ENCODE data around the gene GATA2. TPM values are rescaled to one million over a fixed set of nuclear protein-coding genes. Genes with fewer than 3 reads are reported as not detected.

GATA2 gene
- total RNA-seq, 1 experiment from 2014 or later, result 18.6 TPM

DNA sequence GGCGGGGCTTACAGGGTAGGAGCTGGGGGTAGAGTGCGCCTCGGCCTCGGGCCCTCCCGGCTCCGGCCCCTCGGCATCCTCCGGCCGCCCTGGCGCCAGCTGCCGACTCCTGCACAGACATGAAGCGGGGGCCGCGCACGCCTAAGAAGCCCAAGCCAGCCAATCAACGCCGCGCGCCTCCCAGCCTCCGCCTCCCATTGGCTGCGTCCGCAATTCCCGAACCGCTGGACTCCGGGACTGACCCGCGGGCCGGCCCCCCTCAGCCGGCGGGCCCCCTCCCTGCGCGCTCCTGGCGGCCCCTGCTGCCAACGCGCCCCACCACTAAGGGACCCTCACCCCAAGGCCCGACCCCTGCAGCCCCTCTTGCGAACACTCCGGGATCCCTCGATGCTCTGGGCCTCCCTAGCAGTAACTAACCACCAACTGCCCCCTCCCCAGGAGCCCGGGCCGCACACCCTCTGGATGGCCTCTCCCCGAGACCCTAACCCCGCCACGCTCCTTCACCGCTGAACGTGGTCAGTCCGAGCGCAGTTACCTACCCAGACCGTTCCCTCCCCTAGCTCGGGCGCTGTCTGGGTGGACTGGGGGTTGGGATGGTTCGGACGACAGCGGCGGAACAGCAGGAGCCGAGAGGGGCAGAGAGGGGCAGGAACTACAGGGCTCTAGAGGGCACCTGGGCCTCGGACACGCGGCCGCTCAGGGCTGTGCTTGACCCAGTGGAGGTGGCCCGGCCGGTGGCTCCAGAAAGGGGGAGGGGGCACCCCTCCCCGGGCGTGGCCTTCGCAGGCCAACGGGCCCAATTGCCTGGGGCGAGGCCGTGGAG lies 5.0 kb downstream of the GATA2 start:
- H3K9me3 ChIP-seq (ENCODE audit: control insufficient read depth in 1 of 2, insufficient read depth in 1 of 2, low read depth in 1 of 2, low read length in 2 of 2), result no peaks in the 10 kb centered on the region
- H2AFZ ChIP-seq (ENCODE audit: low read depth, low read length, poor library complexity, severe bottlenecking), result peak overlapping the region; percentile 80
- ChIA-PET CTCF (interaction anchor here (1.3 kb wide), 1 partner anchor 15 kb away, joined by 3 read pairs; no protein-coding TSS in a partner anchor), RAD21 (ENCODE audit: low non-redundant PET in 1 of 2, low total read pairs in 2 of 2, uncharacterized antibody in 2 of 2, unreplicated experiment in 2 of 2) (no interaction called here), POLR2A (no interaction called here)
- H3K79me2 ChIP-seq (ENCODE audit: insufficient read depth, low read length), result peaks cover 40% of the 10 kb centered on the region; the same call in 1 of the 2 replicates
- peak overlapping the region; percentile 82 for H3K9ac ChIP-seq (ENCODE audit: low read length)
- intact Hi-C loops (cut with micrococcal nuclease), result loop anchor here (5.0 kb wide), 1 partner anchor 71 kb away; no protein-coding TSS in a partner anchor
- no TSS peak for BruUV-seq (replicated peaks)
- H4K20me1 ChIP-seq (ENCODE audit: insufficient read depth), result no peaks in the 10 kb centered on the region
- no peak for TF ChIP-seq FOSL1 (IDR thresholded peaks at IDR 0.05; ENCODE audit: low read depth)
- TF ChIP-seq POLR2AphosphoS5 (IDR thresholded peaks at IDR 0.05; ENCODE audit: low read depth, low read length), result peak; percentile 73
- no peak for TF ChIP-seq ZNF274 (IDR thresholded peaks at IDR 0.05; ENCODE audit: low read depth, low read length)
- peak; percentile 46 for TF ChIP-seq POLR2A (IDR thresholded peaks at IDR 0.05; ENCODE audit: borderline replicate concordance, extremely low read depth, insufficient read depth, insufficient read length)
- TF ChIP-seq, protein P1, sequence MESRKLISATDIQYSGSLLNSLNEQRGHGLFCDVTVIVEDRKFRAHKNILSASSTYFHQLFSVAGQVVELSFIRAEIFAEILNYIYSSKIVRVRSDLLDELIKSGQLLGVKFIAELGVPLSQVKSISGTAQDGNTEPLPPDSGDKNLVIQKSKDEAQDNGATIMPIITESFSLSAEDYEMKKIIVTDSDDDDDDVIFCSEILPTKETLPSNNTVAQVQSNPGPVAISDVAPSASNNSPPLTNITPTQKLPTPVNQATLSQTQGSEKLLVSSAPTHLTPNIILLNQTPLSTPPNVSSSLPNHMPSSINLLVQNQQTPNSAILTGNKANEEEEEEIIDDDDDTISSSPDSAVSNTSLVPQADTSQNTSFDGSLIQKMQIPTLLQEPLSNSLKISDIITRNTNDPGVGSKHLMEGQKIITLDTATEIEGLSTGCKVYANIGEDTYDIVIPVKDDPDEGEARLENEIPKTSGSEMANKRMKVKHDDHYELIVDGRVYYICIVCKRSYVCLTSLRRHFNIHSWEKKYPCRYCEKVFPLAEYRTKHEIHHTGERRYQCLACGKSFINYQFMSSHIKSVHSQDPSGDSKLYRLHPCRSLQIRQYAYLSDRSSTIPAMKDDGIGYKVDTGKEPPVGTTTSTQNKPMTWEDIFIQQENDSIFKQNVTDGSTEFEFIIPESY (IDR thresholded peaks at IDR 0.05; ENCODE audit: extremely low read depth, insufficient replicate concordance, low read length), result no peak
- TF ChIP-seq ELF1 (IDR thresholded peaks at IDR 0.05; ENCODE audit: borderline replicate concordance, low read depth), result no peak
- no peak for TF ChIP-seq EGR1 (IDR thresholded peaks at IDR 0.05; ENCODE audit: low read depth)
- TF ChIP-seq YY1 (IDR thresholded peaks at IDR 0.05; ENCODE audit: extremely low read depth, insufficient replicate concordance, low read depth, low read length), result peak; percentile 72
- TF ChIP-seq ZFX (IDR thresholded peaks at IDR 0.05), result peak; percentile 41; the same call in 1 of the 2 replicates
- TF ChIP-seq TCF7L2 (IDR thresholded peaks at IDR 0.05; ENCODE audit: borderline replicate concordance, extremely low read depth, insufficient read depth, insufficient read length), result peak; percentile 83
- TF ChIP-seq, protein P2, sequence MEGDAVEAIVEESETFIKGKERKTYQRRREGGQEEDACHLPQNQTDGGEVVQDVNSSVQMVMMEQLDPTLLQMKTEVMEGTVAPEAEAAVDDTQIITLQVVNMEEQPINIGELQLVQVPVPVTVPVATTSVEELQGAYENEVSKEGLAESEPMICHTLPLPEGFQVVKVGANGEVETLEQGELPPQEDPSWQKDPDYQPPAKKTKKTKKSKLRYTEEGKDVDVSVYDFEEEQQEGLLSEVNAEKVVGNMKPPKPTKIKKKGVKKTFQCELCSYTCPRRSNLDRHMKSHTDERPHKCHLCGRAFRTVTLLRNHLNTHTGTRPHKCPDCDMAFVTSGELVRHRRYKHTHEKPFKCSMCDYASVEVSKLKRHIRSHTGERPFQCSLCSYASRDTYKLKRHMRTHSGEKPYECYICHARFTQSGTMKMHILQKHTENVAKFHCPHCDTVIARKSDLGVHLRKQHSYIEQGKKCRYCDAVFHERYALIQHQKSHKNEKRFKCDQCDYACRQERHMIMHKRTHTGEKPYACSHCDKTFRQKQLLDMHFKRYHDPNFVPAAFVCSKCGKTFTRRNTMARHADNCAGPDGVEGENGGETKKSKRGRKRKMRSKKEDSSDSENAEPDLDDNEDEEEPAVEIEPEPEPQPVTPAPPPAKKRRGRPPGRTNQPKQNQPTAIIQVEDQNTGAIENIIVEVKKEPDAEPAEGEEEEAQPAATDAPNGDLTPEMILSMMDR (IDR thresholded peaks at IDR 0.05 in 2 of 3, conservative IDR thresholded peaks at IDR 0.05 in 1 of 3; ENCODE audit: borderline replicate concordance in 1 of 3, insufficient read depth in 1 of 3, low read depth in 2 of 3, low read length in 2 of 3), result no peak
- DNase-seq (ENCODE audit: low read depth, low spot score) (peak; percentile 72), ATAC-seq (peak; percentile 86)
- H3K27ac ChIP-seq (ENCODE audit: low read depth, low read length), result peak overlapping the region; percentile 82
- H3K4me3 ChIP-seq (replicated peaks in 1 of 2; ENCODE audit: low read depth in 1 of 2, low read length in 2 of 2), result peak overlapping the region; percentile 75 to 76
- peaks cover 0 to 12% of the 10 kb centered on the region in 2 experiments; a peak in 3 of 4 replicates for H3K36me3 ChIP-seq (ENCODE audit: control insufficient read depth in 1 of 2, insufficient read depth in 2 of 2, low read length in 2 of 2)
- no peaks in the 10 kb centered on the region for H3K9me2 ChIP-seq (ENCODE audit: insufficient read depth)
- peak overlapping the region; percentile 100 for H3K4me2 ChIP-seq (ENCODE audit: low read length)
- no peaks in the 10 kb centered on the region for H3K27me3 ChIP-seq (ENCODE audit: insufficient read depth, low read length)
- H3K4me1 ChIP-seq (ENCODE audit: control insufficient read depth in 1 of 2, insufficient read depth in 2 of 2, low read length in 2 of 2), result peaks cover 7 to 27% of the 10 kb centered on the region in 2 experiments
